ENCODE measurements around the gene PDE4A. TPM values are rescaled to one million over a fixed set of nuclear protein-coding genes. Genes with fewer than 3 reads are reported as not detected.
A peak's percentile ranks its signal among the peaks of the same experiment; 100 is the strongest.

The PDE4A gene
- total and polyA plus RNA-seq, 2 of the 13 experiments (the other 11 are each of a cell fraction or from before 2014, with no cell fraction given), result 1.1 to 4.1 TPM

- TF ChIP-seq ZNF318 (CRISPR knock-in tag; IDR thresholded peaks at IDR 0.05) (no peak), TEAD3 (CRISPR knock-in tag; optimal IDR thresholded peaks at IDR 0.05; ENCODE audit: borderline replicate concordance) (peak; percentile 8), E2F1 (CRISPR knock-in tag; IDR thresholded peaks at IDR 0.05) (peak; percentile 85), CEBPG (CRISPR knock-in tag; IDR thresholded peaks at IDR 0.05) (no peak; the same call in 1 of the 2 replicates), GLI4 (CRISPR knock-in tag; IDR thresholded peaks at IDR 0.05; ENCODE audit: borderline replicate concordance) (no peak), ATF6 (CRISPR knock-in tag; conservative IDR thresholded peaks at IDR 0.05) (no peak; the same call in 1 of the 2 replicates), ZNF234 (CRISPR knock-in tag; conservative IDR thresholded peaks at IDR 0.05) (no peak), ZNF619 (CRISPR knock-in tag; IDR thresholded peaks at IDR 0.05) (no peak), CREB3 (CRISPR knock-in tag; IDR thresholded peaks at IDR 0.05) (no peak), ZNF883 (CRISPR knock-in tag; IDR thresholded peaks at IDR 0.05; ENCODE audit: not compliant biosample characterization) (peak; percentile 64), PRDM15 (CRISPR knock-in tag; IDR thresholded peaks at IDR 0.05) (peak; percentile 84), ZNF335 (CRISPR knock-in tag; IDR thresholded peaks at IDR 0.05) (no peak)
Observed at GRCh38 chr19:10380313-10381102, 39.8 kb upstream of the PDE4A start, which contains the start of gene TYK2 (continued).
